Measurements from ENCODE around the gene PCMTD2. TPM values are rescaled to one million over a fixed set of nuclear protein-coding genes. Genes with fewer than 3 reads are reported as not detected.

The PCMTD2 gene
- total RNA-seq, 2 experiments from 2014 or later = 68.5 to 76.5 TPM

GRCh38 chr20:64231621-64232550 lies 23.7 kb upstream of the PCMTD2 start:
- Mint-ChIP-seq H3K27ac (no peak overlapping the region), H3K36me3 (ENCODE audit: low read depth) (no peaks in the 10 kb centered on the region), H3K27me3 (no peaks in the 10 kb centered on the region), H3K9me3 (no peaks in the 10 kb centered on the region), H3K4me1 (ENCODE audit: low read depth) (peaks cover 29% of the 10 kb centered on the region), H3K4me3 (no peak overlapping the region)
- ATAC-seq (ENCODE audit: poor library complexity) (no peak), DNase-seq (no peak)
- H3K9me3 ChIP-seq (ENCODE audit: control insufficient read depth in 1 of 2, insufficient read depth in 1 of 2, low read length in 2 of 2) = no peaks in the 10 kb centered on the region
- ChIA-PET CTCF (no interaction called here), POLR2A (no interaction called here)
- H3K36me3 ChIP-seq (ENCODE audit: insufficient read depth, low read length) = no peaks in the 10 kb centered on the region
- no peak for TF ChIP-seq CTCF (IDR thresholded peaks at IDR 0.05)
- H3K27me3 ChIP-seq (ENCODE audit: control insufficient read depth in 1 of 2, insufficient read depth in 2 of 2, low read length in 2 of 2) = peaks cover 0 to 3% of the 10 kb centered on the region in 2 experiments
- peaks cover 31% of the 10 kb centered on the region for H3K4me1 ChIP-seq (ENCODE audit: insufficient read depth, low read length)
- intact Hi-C loops (cut with DNase I, micrococcal nuclease) = no loop called here
- H3K27ac ChIP-seq (ENCODE audit: low read depth in 1 of 2, low read length in 2 of 2) = no peak overlapping the region
- H3K4me3 ChIP-seq (ENCODE audit: low read length) = no peak overlapping the region

GRCh38 chr20:64232794-64233193 lies 22.8 kb upstream of the PCMTD2 start:
- Mint-ChIP-seq H3K4me3 (no peak overlapping the region), H3K9me3 (no peaks in the 10 kb centered on the region), H3K27ac (no peak overlapping the region), H3K36me3 (ENCODE audit: low read depth) (no peaks in the 10 kb centered on the region), H3K27me3 (no peaks in the 10 kb centered on the region), H3K4me1 (ENCODE audit: low read depth) (peaks cover 23% of the 10 kb centered on the region)
- Histone ChIP-seq H3K4me1 (ENCODE audit: insufficient read depth, low read length) (peaks cover 22% of the 10 kb centered on the region), H3K36me3 (ENCODE audit: insufficient read depth, low read length) (no peaks in the 10 kb centered on the region), H3K27ac (ENCODE audit: low read depth in 1 of 2, low read length in 2 of 2) (no peak overlapping the region), H3K9me3 (ENCODE audit: control insufficient read depth in 1 of 2, insufficient read depth in 1 of 2, low read length in 2 of 2) (no peaks in the 10 kb centered on the region), H3K27me3 (ENCODE audit: control insufficient read depth in 1 of 2, insufficient read depth in 2 of 2, low read length in 2 of 2) (peaks cover 0 to under 1% of the 10 kb centered on the region in 2 experiments), H3K4me3 (ENCODE audit: low read length) (no peak overlapping the region)
- DNase-seq (no peak), ATAC-seq (ENCODE audit: poor library complexity) (no peak)
- intact Hi-C loops (cut with DNase I, micrococcal nuclease) = no loop called here
- ChIA-PET POLR2A (no interaction called here), CTCF (no interaction called here)
- TF ChIP-seq CTCF (IDR thresholded peaks at IDR 0.05) = no peak

GRCh38 chr20:64233725-64234124 lies 21.8 kb upstream of the PCMTD2 start:
- Mint-ChIP-seq H3K4me1 (ENCODE audit: low read depth) (peaks cover 16% of the 10 kb centered on the region), H3K27me3 (no peaks in the 10 kb centered on the region), H3K9me3 (no peaks in the 10 kb centered on the region), H3K27ac (no peak overlapping the region), H3K36me3 (ENCODE audit: low read depth) (no peaks in the 10 kb centered on the region), H3K4me3 (no peak overlapping the region)
- intact Hi-C loops (cut with DNase I, micrococcal nuclease) = no loop called here
- ChIA-PET CTCF (no interaction called here), POLR2A (interaction anchor here (0.7 kb wide), 1 partner anchor 17 kb away, joined by 3 read pairs; no protein-coding TSS in a partner anchor)
- DNase-seq (no peak), ATAC-seq (ENCODE audit: poor library complexity) (no peak)
- H3K9me3 ChIP-seq (ENCODE audit: control insufficient read depth in 1 of 2, insufficient read depth in 1 of 2, low read length in 2 of 2) = no peaks in the 10 kb centered on the region
- no peak overlapping the region for H3K27ac ChIP-seq (ENCODE audit: low read depth in 1 of 2, low read length in 2 of 2)
- TF ChIP-seq CTCF (IDR thresholded peaks at IDR 0.05) = no peak
- peaks cover 13% of the 10 kb centered on the region for H3K4me1 ChIP-seq (ENCODE audit: insufficient read depth, low read length)
- H3K4me3 ChIP-seq (ENCODE audit: low read length) = no peak overlapping the region
- H3K36me3 ChIP-seq (ENCODE audit: insufficient read depth, low read length) = no peaks in the 10 kb centered on the region
- H3K27me3 ChIP-seq (ENCODE audit: control insufficient read depth in 1 of 2, insufficient read depth in 2 of 2, low read length in 2 of 2) = no peaks in the 10 kb centered on the region
